OCI-LY1 (cell line): ENCODE data around the gene PRMT5.

ENCODE experiments used
- EZH2 ChIP-seq: fragments of 200-600 bp; sonication (generic), shearing (Covaris generic); IDR thresholded peaks from 2 replicates; pipeline ENCODE4 v1.8.0; 2017; ENCODE audit warnings: borderline replicate concordance, mixed run types, mild to moderate bottlenecking, antibody characterized with exemption, low read length, moderate library complexity, mixed read lengths
- TF ChIP-seq, protein P1 (sequence below): fragments of 200-600 bp; sonication (generic), shearing (Covaris generic); IDR thresholded peaks from 2 replicates; pipeline ENCODE4 v1.5.1; 2017; ENCODE audit warnings: mild to moderate bottlenecking, antibody characterized with exemption, low read length, moderate library complexity, mixed read lengths

- TF ChIP-seq, protein P1, sequence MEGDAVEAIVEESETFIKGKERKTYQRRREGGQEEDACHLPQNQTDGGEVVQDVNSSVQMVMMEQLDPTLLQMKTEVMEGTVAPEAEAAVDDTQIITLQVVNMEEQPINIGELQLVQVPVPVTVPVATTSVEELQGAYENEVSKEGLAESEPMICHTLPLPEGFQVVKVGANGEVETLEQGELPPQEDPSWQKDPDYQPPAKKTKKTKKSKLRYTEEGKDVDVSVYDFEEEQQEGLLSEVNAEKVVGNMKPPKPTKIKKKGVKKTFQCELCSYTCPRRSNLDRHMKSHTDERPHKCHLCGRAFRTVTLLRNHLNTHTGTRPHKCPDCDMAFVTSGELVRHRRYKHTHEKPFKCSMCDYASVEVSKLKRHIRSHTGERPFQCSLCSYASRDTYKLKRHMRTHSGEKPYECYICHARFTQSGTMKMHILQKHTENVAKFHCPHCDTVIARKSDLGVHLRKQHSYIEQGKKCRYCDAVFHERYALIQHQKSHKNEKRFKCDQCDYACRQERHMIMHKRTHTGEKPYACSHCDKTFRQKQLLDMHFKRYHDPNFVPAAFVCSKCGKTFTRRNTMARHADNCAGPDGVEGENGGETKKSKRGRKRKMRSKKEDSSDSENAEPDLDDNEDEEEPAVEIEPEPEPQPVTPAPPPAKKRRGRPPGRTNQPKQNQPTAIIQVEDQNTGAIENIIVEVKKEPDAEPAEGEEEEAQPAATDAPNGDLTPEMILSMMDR = no peak
- no peak for TF ChIP-seq EZH2
Measured at GRCh38 chr14:22875748-22876319, 53.3 kb downstream of the PRMT5 start.
